Measurements from ENCODE around the gene IGFBP3.
A peak's percentile ranks its signal among the peaks of the same experiment; 100 is the strongest.

The IGFBP3 gene

DNA sequence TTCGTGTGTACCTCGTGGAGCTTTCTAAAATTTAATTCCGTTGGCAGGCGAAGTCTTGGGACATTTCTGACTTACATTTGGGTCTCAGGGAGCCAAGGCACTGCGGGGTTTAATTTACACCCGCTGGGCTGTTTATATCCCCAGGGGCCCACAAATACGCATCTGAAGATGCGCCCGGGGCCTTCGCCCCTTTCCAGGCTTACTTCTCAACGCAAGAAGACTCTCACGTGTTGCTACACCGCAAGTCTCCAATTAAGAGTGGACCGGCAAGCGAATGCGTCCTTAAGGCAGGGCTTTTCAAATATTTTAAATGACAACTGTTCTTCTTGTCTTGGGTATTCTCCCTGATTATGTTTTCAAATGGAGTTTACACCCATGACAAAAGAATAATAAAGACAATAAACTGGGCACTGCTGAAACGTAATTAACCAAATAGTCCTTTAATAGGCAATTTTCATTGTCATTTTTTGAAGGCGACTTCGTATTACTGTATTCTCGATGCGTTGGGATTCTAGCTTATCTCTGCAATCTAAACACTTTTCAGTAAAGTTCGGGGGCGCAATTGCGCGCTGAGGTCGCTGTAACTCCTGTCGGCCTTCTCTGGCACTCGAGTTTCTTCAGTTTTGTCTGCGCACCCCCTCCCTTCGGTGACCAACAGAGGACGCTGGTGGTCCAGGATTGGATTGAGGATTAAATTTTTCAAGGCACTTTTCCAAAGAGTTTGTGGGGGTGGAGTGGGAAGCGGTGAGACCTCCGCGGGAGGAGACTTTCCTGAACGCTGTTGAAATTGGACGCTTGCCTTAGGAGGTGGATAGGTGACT, 837 bp upstream of the IGFBP3 start:
- peak in 1 of 2 donors; percentile 47 for DNase-seq

DNA sequence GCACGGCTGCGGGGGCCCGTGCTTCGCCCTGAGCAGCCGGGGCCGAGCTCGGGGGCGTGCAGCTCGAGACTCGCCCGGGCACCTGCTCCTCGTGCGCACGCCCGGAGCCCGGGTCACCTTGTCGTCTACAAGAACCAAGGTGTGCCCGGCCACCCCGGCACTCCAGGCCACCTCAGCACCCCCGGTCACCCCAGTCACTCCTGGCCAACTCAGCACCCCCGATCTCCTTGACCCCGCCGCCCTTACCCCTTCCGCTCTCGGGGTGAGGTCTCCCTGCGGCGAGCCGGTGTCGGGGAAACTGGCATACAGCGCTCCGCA, 268 bp upstream of the IGFBP3 start:
- DNase-seq, result no peak

DNA sequence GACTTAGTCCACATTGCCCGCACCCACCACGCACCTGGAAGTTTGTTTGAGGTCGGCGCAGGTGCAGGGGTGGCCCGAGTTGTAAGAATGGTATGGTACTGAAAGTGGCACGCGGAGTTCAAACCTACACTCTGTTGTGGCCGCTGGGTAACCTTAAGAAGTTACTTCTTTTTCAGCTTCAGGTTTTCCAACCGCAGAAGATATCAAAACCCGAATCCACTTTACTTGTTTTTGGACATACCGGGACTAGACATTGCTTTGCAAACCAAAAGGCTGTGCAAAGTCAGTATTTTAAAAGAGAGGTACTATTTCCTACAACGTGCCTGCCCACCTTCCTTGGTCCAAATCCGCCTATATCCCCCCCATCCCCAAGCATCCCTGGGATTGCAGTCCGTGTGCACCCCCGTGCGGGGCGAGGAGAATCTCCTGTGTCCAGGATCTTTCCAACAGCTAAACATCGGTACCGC, 1.0 kb downstream of the IGFBP3 start:
- no peak for DNase-seq

DNA sequence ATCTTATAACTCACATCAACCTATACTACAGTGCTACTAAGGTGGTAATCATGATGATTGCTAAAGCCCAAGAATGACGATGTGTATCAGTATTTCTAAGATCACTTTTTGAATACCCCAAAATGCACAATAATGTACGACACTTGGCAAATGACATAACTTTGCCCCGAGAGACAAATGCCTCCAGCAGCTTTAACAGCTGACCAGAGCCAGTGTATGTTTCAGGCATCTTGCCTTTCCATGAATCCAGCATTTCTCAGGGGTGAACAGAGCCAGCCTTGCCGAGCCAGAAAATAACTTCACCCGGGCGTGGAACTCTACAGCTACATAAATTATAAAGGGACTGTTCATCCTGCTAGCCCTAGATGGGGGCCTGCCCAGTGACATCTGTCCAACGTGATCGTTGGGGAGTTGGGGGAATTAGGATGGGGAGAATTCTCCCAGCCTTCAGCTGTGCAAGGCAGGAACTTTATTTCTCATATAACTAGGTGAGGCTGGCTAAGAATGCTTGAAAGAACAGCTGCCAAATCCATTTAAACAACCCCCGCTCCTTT, 1.8 kb downstream of the IGFBP3 start:
- DNase-seq, result no peak

DNA sequence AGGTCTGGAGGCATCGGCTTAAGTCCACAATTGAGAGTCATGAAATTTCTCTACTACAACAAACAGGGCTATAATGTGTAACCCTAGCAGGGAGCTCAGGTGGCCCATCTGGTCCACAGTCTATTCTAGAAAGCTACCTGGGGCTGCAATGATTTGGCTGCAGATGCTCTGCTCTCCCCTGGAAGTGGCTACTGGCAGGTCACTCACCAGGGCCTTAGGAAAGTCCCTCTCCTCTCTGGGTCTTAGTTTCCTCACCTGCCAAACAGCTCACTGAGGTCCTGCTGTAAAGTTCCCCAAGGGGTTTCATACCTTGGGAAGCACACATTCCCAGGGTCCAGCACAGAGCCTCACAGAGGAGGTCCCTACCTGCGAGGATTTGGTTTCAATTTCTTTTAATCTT, 2.5 kb downstream of the IGFBP3 start:
- no peak for DNase-seq

DNA sequence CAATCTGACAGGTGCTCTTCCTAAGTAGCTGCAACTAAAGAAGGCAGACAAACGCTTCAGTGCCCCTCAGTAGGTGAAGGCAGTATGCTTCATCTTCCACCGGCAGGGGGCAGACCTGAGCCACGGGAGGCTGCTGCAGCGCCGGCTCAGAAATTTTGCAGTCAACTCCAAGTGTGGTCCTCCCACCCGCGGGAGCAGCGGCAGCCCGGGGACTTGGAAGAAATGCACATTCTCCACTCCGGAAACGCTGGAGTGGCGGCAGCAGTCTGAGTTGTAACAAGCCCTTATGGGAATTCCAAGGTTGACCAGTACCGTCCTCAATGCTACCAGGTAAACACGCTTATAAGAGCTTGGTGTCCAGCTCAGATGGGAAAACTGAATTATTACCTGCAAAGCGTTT, 3.4 kb downstream of the IGFBP3 start:
- DNase-seq, result peak; percentile 55 to 72

DNA sequence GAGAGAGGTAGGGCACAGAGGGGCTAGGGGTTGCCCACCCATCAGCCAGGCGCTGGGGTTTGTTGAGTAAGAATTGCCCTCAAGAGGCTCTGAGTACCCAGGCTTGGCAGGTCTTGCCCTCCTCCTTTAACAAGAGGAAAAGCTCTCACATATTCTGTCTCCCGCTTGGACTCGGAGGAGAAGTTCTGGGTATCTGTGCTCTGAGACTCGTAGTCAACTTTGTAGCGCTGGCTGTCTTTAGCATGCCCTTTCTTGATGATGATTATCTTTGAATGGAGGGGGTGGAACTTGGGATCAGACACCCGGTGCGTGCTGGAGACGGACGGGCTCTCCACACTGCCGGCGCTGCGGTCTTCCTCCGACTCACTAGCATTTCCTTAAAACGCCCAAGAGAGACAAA, 4.0 kb downstream of the IGFBP3 start:
- DNase-seq, result no peak

DNA sequence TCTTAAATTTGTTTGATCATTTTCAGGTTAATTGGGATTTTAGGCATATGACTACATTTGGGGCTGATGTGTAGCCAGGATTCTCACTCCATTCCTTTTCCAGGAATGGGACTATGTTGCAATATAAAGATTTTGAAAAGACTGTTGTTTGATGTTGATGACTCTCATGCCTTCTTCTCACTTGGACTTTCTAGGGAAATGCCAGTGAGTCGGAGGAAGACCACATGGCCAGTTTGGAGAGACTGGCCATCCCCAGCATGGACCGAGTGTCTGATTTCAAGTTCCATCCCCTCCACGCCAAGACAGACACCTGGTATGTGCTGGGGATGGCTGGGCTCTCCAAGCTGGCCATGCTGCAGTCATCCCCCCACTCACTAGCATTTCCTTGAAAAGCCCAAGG, 5.5 kb downstream of the IGFBP3 start:
- DNase-seq, result no peak

DNA sequence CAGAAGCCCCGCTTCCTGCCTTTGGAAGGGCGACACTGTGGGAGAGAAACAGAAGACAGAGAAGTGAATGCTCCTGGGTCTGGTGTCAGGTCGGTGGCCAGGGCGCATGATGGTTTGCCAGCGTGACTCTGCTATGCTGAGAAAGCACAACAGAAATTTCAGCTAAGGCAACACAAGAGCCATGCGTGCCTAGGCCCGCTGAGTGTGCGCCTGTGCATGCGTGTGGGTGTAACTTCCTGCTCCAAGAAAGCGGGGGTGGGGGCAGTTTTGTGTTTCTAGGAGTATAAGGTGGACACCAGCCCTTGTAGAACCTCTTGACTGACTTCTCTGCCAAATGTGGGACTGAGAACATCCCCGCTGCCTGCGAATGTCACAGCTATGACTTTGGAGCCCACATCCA, 6.2 kb downstream of the IGFBP3 start:
- no peak for DNase-seq

DNA sequence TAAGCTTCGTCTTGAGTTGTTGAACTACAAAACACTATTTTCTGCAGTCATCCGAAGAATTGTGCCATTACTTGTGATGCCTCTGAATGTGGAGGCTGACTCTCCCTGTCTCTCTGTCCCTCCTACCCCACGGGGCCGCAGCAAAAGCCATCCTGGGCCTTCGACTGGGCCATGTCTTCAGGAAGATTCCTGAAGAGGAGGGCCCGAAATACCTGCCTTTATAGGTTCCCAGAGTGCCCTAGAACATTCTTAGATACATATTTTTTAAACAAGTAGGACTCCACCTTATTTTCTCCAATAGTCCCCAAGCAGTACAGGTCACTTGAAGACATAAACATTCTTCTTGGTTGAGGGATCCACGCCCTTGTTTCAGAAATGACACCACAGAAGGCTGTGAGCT, 8.1 kb downstream of the IGFBP3 start:
- DNase-seq, result no peak

DNA sequence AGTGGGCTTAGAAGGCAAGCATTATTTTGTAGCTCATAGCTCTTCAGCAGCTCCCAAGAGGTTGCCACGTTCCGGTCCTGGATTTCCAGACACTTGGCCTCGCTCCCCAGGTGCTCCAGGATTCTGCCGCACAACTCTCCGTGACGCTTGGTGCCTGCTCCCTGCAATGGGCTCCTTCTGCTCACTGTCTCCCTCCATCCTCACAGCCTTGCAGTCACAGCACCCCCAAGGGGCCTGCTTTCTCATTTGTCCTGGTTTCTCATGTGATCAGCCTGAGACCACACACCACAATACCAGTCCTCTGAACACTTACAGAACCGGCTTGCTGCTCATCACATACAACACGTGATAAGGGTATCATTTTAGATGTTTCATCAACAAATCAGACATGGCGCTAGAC, 9.8 kb downstream of the IGFBP3 start:
- no peak for DNase-seq

DNA sequence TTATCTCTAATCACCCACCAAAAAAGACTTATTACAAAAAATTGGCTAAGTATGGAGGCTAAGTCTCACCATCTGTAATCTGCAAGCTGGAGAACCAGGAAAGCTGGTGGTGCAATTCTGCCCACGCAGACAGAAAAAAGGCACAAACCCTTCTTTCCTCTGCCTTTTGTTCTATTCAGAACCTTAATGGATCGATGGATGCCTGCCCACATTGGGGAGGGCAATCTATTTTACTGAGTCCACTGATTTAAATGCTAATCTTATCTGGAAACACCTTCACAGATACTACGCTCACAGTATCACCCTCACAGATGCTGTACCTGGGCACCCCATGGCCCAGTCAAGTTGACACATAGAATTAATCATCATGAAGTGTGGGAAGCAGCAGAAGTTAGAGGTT, 10.2 kb downstream of the IGFBP3 start:
- DNase-seq, result no peak

DNA sequence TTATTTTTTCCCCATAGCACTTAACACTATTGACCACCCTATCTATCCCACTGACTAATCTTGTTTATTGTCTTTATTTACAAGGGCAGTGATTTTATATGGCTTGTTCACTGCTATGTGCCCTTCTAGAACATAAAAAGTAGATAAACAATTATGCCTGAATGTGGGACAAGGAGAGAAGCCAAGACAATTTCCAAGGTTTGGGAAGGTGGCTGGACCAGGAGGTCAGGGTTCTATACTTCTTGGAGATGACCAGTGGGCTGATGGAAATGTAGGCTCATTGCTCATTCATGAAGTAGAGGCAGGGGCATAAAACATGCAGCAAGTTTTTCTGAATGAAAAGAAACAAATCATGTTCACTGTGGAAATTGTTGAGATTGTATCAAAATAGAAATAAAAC, 11.5 kb downstream of the IGFBP3 start:
- no peak for DNase-seq

DNA sequence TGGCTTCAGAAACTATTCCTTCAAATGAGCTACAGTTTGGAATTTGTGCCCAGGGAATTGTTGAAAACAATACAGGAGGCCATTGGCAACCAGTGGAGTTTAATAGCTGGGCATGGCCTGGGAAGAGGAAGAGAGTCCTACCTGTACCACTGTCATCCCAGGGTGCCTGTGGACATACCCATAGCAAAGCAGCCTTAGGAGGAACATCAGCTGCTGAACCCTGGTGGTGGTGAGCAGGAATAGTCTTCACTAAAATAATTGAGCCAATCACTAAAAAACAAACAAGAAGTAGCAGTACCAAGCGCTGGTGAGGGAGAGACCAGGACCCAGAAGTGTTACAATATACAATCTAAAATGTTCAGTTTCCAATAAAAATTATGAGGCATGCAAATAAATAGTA, 18.3 kb downstream of the IGFBP3 start:
- no peak for DNase-seq

DNA sequence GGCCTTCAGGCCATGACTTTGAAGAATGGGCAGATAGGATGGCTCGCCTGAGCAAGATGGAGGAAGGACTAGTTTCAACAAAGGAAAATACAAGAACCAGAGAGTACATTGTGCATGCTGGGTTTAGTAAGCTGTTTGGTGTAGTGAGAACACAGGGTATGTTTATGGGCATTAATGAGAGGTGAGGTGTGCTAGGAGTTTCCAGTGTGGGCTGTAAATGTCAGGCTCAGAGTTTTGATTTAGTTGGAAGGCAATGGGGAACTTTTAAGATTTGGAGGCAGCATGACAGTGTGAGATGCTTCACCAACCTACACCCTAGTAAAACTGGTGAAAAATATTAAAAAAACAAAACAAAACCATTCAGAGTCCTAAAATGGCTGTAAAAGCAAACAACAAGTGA, 19.5 kb downstream of the IGFBP3 start:
- no peak for DNase-seq

DNA sequence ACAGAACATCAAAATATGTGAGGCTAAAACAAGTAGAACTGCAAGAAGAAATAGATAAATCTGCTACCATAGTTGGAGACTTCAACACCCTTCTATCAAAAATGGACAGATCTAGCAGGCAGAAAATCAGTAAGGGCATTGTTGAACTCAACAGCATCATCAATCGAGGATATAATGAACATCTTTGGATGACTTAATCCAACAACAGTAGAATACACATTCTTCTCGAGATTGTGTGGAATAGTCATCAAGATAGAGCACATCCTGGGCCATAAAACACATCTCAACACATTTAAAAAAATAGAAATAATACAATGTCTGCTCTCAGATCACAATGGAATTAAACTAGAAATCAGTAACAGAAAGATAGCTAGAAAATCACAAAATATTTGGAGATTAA, 22.9 kb downstream of the IGFBP3 start:
- DNase-seq, result no peak

DNA sequence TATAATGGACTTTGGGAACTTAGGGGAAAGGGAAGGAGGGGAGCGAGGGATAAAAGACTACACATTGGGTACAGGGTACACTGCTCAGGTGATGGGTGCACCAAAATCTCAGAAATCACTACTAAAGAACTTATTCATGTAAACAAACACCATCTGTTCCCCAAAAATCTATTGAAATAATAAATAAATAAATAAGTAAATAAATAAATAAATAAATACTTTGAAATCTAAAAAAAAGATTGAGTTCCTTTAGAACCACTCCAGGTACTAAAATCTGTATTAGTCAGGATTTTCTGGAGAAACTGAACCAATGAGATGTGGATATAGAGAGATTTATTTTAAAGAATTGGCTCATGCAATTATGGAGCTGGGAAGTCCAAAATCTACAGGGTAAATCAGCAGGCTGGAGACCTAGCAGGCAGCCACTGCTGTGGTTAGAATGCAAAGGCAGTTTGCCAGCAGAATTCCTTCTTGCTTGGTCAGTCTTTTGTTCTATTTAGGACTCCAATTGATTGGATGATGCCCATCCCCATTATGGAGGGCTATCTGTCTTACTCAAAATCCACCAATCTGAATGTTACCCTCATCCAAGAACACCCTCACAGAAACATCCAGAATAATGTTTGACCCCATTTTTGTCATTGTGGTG, 23.9 kb downstream of the IGFBP3 start:
- DNase-seq, result no peak

DNA sequence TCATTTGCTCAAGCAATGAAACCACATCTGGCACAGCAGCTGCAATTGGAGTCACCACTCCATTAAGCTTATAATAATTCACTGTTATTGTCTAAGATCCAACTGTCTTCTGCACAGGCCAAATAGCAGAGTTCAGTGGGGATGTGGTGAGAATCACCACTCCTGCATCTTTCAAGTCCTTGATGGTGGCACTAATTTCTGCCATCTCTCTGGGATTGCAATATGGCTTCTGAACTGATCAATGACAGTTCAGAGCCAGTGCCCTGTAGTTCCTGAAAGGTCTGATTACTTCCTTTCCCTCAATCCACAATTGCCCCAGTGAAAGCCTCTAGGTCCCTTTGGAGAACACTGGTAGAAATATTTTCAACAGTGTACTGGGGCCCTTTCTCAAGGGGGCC, 26.4 kb downstream of the IGFBP3 start:
- DNase-seq, result no peak

DNA sequence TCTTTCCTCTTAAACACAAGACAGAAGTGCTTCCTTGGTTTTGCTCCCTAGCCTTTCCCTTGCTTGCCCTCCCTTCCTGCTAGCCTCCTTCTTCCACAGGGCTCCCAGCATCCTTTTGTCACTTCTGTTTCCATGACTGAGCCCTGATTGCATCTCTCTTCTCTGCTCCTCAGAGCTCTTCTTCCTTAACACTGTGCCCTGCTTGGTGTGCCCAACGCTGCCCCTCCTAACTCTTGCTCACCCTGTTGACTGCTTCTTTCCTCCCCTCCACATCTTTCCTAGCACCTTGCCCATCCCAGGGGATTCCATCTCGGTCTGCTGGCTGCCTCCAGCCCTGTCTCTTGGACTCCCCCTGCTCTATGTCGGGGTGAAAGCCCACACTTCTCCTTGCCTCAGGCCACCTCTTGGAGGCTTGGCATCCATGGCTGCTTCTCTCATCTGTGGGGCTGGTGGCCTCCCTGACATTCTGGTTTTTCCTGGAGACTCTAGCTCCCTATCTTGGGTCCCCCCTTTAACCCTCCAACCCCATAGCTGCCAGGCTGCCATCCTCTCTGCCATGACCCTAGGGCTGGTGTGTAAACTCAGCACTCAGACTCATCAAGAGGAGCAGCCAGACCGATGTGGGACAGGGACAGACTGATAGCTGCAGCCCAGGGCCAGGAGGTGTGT, 26.9 kb downstream of the IGFBP3 start:
- DNase-seq, result no peak

DNA sequence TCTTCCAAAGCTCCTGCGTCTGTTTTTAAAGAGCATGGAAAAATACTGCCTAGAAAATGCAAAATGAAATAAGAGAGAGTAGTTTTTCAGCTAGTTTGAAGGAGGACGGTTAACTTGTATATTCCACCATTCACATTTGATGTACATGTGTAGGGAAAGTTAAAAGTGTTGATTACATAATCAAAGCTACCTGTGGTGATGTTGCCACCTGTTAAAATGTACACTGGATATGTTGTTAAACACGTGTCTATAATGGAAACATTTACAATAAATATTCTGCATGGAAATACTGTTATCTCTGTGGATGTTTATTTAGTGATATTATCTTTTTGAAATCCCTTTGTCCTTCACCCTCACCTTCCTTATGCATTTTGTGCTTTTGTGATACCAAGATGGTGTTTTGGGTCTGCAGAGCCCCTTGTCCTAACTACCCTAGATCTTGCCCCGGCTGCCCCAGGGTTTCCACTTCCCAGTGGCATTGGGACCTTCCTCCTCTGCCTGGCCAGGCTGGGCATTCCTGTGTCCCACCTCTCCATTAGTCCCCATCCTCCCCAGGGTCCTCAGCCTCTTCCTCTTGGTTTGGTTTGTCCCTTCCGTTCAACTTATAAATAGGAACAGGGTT, 27.6 kb downstream of the IGFBP3 start:
- DNase-seq, result no peak

DNA sequence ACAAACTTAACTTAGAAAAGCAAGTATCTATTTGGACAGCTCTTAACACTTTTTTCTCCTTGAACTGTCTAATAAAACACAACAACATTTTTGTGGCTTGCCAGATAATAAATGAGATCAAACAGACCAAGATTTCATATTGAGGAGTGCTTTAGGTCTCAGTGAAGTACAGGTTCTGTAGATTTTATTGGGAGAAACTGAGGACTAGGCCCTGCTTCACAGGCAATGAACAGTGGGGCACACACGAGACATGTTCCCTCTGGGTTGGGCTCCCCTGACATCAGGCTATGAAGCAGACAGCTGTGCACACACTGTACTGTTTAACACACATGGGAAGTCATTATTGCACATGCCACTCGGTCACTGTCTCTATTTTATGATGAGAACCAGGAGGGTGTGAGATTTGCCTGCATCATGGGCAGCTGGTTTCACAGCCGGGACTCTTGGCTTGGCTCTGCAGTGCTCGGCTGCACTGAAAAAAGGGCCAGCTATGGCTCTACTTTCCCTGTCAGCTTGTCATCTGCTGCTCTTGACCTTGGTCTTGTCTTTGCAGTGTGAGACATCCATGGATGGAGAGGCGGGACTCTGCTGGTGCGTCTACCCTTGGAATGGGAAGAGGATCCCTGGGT, 28.6 kb downstream of the IGFBP3 start:
- no peak for DNase-seq

DNA sequence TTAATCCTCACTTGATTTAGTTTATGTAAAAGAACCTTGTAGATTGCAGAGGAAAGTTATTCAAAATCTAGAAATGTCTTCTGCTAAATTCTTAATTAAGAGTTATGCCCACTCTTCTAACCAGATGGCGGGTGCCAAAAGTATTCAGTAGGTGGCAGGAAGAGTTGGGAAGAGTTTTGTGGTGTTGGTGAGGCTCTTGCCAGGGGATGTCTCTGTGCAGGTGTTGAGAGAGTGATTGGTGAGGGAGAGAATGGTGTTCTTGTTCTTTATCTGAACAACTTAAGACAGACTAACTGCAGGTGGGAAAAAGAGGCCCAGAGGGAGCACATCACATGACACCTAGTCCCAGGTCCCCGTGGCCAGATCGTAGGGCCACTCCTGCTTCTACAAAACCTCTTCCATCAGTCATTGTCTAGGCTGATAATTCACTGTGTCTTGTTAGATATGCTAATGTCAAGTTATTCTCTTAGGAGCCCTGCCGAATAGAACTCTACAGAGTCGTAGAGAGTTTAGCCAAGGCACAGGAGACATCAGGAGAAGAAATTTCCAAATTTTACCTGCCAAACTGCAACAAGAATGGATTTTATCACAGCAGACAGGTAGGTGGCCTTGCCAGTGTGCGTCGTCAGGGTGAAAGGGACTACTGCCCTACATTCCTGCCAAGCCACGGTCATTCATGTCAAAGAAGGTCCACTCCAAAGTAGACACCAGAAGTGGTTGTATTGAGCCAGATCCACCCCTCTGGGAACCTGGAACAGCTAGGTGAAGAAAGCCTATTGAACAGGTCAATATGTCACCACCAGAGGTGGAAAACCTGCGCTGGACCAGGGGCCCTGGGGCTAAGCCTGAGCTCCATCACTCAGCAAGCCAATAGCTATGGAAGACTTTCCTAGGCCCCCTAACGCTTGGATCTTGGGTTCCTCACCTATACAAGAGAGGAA, 29.3 kb downstream of the IGFBP3 start:
- no peak for DNase-seq

All from CD4-positive, alpha-beta T cell treated with Interferon alpha-2 for 1 hour (primary cell).